GM18499 (cell line): ENCODE data around the gene ZBTB39.

Experiments used
- ATAC-seq: cut with Tn5 transposase; IDR thresholded peaks from one replicate; pipeline ENCODE4 v1.9.1; 2021; ENCODE audit warnings: moderate number of reproducible peaks; ENCODE audit not compliant: insufficient read depth, unreplicated experiment

The ZBTB39 gene

GRCh38 chr12:56951582-56952339 is 54.6 kb downstream of the ZBTB39 start:
- ATAC-seq: no peak

- no peak for ATAC-seq
Measured at GRCh38 chr12:56948881-56949280, 57.5 kb downstream of the ZBTB39 start.
